Activated CD4-positive, alpha-beta T cell treated with anti-CD3 and anti-CD28 coated beads, Interleukin-2, amount 10 ng/mL, durations not matched to agents 24 days and 14 days (primary cell): Measurements from ENCODE around the gene CFAP299. TPM values are rescaled to one million over a fixed set of nuclear protein-coding genes. Genes with fewer than 3 reads are reported as not detected.

Experiments
- DNase-seq: peaks from one replicate; pipeline ENCODE4 v3.0.0; 2022
- H3K27ac Mint-ChIP-seq: one replicate; pipeline ENCODE4 v1.8.0; 2022; ENCODE audit warnings: mild to moderate bottlenecking, mixed read lengths
- H3K27me3 Mint-ChIP-seq: one replicate; pipeline ENCODE4 v1.8.0; 2022; ENCODE audit warnings: mixed read lengths
- H3K36me3 Mint-ChIP-seq: one replicate; pipeline ENCODE4 v1.8.0; 2022; ENCODE audit warnings: low read depth, mild to moderate bottlenecking, mixed read lengths
- H3K4me1 Mint-ChIP-seq: one replicate; pipeline ENCODE4 v1.8.0; 2021; ENCODE audit warnings: mixed read lengths
- H3K4me3 Mint-ChIP-seq: one replicate; pipeline ENCODE4 v1.8.0; 2022; ENCODE audit warnings: mild to moderate bottlenecking, moderate library complexity, mixed read lengths
- H3K9me3 Mint-ChIP-seq: one replicate; pipeline ENCODE4 v1.8.0; 2021; ENCODE audit warnings: mixed read lengths
- intact Hi-C: fragments of 100-400 bp; cut with micrococcal nuclease; formaldehyde crosslinking; loops from one replicate; pipeline ENCODE4 v1.15.1; 2023
- total RNA-seq: library from RNA; stranded (reverse); gene quantifications from 2 replicates; pipeline ENCODE4 v1.2.3, GENCODE V29; 2022

CFAP299 gene
- total RNA-seq, 1 donor from 2014 or later: not detected

DNA sequence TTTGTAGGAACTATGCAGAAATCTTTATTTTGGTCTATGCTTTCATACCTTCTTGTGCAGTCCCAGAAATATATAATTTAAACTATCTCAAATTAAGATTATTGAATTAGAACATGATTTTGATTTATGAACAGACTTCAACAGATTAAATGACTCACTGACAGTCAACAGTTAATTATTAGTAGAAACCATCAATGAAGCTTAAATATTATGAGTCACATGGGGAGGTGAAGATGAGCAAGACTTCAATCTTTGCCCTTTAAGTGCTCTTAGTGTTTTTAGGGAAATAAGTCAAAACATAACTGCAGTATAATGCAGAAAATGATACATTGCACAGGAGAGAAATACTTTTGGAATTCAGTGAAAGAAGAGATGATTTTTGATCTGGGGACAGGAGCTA, 613.5 kb downstream of the CFAP299 start:
- Mint-ChIP-seq H3K27ac (no peak overlapping the region), H3K36me3 (no peaks in the 10 kb centered on the region), H3K4me1 (no peaks in the 10 kb centered on the region), H3K9me3 (no peaks in the 10 kb centered on the region), H3K27me3 (no peaks in the 10 kb centered on the region), H3K4me3 (no peak overlapping the region)
- no peak for DNase-seq
- intact Hi-C loops: no loop called here

- no peak overlapping the region for H3K4me3 Mint-ChIP-seq
- H3K27me3 Mint-ChIP-seq: no peaks in the 10 kb centered on the region
These were observed 620.9 kb downstream of the CFAP299 start for GRCh38 chr4:80956421-80956820.

GRCh38 chr4:80963051-80963450, 627.5 kb downstream of the CFAP299 start:
- Mint-ChIP-seq H3K4me3 (no peak overlapping the region), H3K36me3 (no peaks in the 10 kb centered on the region), H3K9me3 (no peaks in the 10 kb centered on the region), H3K27ac (no peak overlapping the region), H3K27me3 (no peaks in the 10 kb centered on the region), H3K4me1 (no peaks in the 10 kb centered on the region)
- intact Hi-C loops: no loop called here
- DNase-seq: no peak

More at GRCh38 chr4:80956421-80956820, 620.9 kb downstream of the CFAP299 start:
- H3K4me1 Mint-ChIP-seq: no peaks in the 10 kb centered on the region
- no peak for DNase-seq
- no peak overlapping the region for H3K27ac Mint-ChIP-seq
- no peaks in the 10 kb centered on the region for H3K36me3 Mint-ChIP-seq
- H3K9me3 Mint-ChIP-seq: no peaks in the 10 kb centered on the region
- intact Hi-C loops: no loop called here

GRCh38 chr4:80967346-80967745, 631.8 kb downstream of the CFAP299 start:
- Mint-ChIP-seq H3K27ac (no peak overlapping the region), H3K4me3 (no peak overlapping the region), H3K4me1 (no peaks in the 10 kb centered on the region), H3K9me3 (no peaks in the 10 kb centered on the region), H3K36me3 (no peaks in the 10 kb centered on the region), H3K27me3 (no peaks in the 10 kb centered on the region)
- no peak for DNase-seq
- intact Hi-C loops: no loop called here

GRCh38 chr4:80980239-80980638, 644.7 kb downstream of the CFAP299 start:
- Mint-ChIP-seq H3K27me3 (no peaks in the 10 kb centered on the region), H3K4me1 (no peaks in the 10 kb centered on the region), H3K9me3 (no peaks in the 10 kb centered on the region), H3K36me3 (no peaks in the 10 kb centered on the region), H3K4me3 (no peak overlapping the region), H3K27ac (no peak overlapping the region)
- no peak for DNase-seq
- intact Hi-C loops: no loop called here

DNA sequence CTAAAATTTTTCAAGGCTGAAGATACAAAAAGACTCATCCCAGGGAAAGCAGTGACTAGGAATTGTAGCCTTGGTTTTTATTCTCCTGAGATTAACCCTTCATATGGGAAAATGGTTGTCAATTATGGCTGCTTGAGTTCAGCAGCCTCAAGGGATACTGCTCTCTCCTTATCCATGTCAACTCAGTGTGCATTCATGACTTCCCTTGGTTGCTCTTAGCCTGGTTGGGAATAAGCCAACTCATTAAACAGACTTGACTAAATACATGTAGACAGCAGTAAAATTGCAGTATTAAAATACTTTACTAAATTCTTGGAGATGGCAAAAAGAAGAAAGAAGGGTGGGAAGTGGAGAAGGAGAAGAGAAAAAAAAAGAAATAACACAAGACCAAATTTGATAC, 650.5 kb downstream of the CFAP299 start:
- Mint-ChIP-seq H3K27me3 (peaks cover 4% of the 10 kb centered on the region), H3K4me1 (no peaks in the 10 kb centered on the region), H3K27ac (no peak overlapping the region), H3K36me3 (no peaks in the 10 kb centered on the region), H3K4me3 (no peak overlapping the region), H3K9me3 (no peaks in the 10 kb centered on the region)
- DNase-seq: no peak
- intact Hi-C loops: no loop called here

- intact Hi-C loops: loop anchor here (1.0 kb wide), 1 partner anchor 628 kb away; no protein-coding TSS in a partner anchor
- no peak overlapping the region for H3K27ac Mint-ChIP-seq
- no peaks in the 10 kb centered on the region for H3K4me1 Mint-ChIP-seq
- H3K9me3 Mint-ChIP-seq: no peaks in the 10 kb centered on the region
- H3K27me3 Mint-ChIP-seq: peaks cover 4% of the 10 kb centered on the region
- H3K36me3 Mint-ChIP-seq: no peaks in the 10 kb centered on the region
- H3K4me3 Mint-ChIP-seq: no peak overlapping the region
- DNase-seq: peak; percentile 72
These were observed 654.5 kb downstream of the CFAP299 start for GRCh38 chr4:80989921-80990544.

DNA sequence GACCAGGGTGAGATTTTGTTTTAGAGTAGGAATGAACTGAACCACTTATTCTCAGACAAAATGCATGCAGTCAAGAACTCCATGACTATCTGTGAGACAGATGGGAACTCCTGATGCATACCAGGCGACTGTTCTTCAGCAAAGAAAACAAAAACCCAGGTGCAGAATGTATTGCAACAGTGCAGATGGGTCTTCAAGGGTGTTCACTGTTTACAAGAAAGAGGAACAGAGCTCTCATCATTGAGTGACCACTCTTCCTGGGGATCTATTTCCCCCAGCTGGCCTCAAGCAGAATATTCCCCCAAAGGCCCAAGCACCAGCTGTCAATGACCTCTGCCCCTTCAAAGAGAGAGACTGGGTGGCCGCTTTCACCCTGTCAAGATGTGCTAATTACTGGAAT, 655.3 kb downstream of the CFAP299 start:
- no peak for DNase-seq
- intact Hi-C loops: loop anchor here (1.0 kb wide), 1 partner anchor 629 kb away; no protein-coding TSS in a partner anchor
- no peak overlapping the region for H3K27ac Mint-ChIP-seq
- no peak overlapping the region for H3K4me3 Mint-ChIP-seq
- no peaks in the 10 kb centered on the region for H3K9me3 Mint-ChIP-seq
- H3K36me3 Mint-ChIP-seq: no peaks in the 10 kb centered on the region
- peaks cover 4% of the 10 kb centered on the region for H3K27me3 Mint-ChIP-seq
- no peaks in the 10 kb centered on the region for H3K4me1 Mint-ChIP-seq

DNA sequence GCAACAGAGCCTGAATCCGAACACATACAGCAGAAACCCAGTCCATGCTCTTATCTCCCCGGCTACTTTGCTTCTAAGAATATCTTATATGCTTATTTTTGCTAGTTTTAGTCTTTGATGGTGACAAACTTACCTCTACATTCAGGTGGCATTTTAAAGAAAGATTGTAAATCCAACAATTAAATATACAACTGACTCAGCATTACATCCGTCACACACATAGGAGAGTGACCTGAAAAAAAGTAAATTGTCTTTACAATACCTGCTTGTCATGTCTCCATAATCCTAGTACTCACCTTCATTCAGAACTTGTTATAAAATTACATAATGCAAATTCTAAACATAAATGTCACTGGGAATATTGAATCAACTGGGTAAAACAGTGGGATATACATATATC, 664.4 kb downstream of the CFAP299 start:
- no peaks in the 10 kb centered on the region for H3K36me3 Mint-ChIP-seq
- H3K27ac Mint-ChIP-seq: no peak overlapping the region
- intact Hi-C loops: no loop called here
- no peaks in the 10 kb centered on the region for H3K4me1 Mint-ChIP-seq
- H3K27me3 Mint-ChIP-seq: no peaks in the 10 kb centered on the region
- no peak overlapping the region for H3K4me3 Mint-ChIP-seq
- H3K9me3 Mint-ChIP-seq: no peaks in the 10 kb centered on the region
- no peak for DNase-seq

GRCh38 chr4:81003597-81004111, 668.1 kb downstream of the CFAP299 start:
- no peak overlapping the region for H3K27ac Mint-ChIP-seq
- no peaks in the 10 kb centered on the region for H3K27me3 Mint-ChIP-seq
- H3K9me3 Mint-ChIP-seq: peaks cover 4% of the 10 kb centered on the region
- intact Hi-C loops: no loop called here
- H3K4me3 Mint-ChIP-seq: no peak overlapping the region
- H3K4me1 Mint-ChIP-seq: no peaks in the 10 kb centered on the region
- H3K36me3 Mint-ChIP-seq: no peaks in the 10 kb centered on the region
- no peak for DNase-seq

DNA sequence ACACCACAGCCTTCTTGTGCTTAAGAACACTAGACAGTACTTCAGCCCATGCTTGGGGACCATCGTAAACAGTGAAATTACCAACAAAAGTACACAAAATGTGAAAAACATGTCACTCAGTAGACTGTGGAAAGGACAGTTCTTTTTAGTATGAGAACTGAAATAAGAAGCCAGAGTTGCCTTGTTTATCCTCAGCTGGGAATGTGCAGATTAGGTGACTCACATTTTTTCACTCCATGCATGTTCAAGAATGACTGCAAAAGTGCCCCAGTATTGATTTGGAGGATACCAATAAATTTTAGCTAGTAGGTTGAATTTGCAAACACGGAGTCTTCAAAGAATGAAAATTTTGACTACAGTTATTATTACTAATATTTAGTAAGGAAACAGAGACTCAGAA, 671.9 kb downstream of the CFAP299 start:
- Mint-ChIP-seq H3K9me3 (peaks cover 4% of the 10 kb centered on the region), H3K4me3 (no peak overlapping the region), H3K4me1 (no peaks in the 10 kb centered on the region), H3K36me3 (no peaks in the 10 kb centered on the region), H3K27me3 (no peaks in the 10 kb centered on the region), H3K27ac (no peak overlapping the region)
- intact Hi-C loops: no loop called here
- DNase-seq: no peak

Other genes with a start within 250 kb of the CFAP299 start
- 3.6 and 4.6 TPM in 2 replicates for gene PRDM8, start 138.2 kb upstream of the CFAP299 start, total RNA-seq
- gene FGF5, start 69.1 kb upstream of the CFAP299 start, total RNA-seq: not detected in 2 replicates